ENCODE measurements around the gene LYST.

DNA sequence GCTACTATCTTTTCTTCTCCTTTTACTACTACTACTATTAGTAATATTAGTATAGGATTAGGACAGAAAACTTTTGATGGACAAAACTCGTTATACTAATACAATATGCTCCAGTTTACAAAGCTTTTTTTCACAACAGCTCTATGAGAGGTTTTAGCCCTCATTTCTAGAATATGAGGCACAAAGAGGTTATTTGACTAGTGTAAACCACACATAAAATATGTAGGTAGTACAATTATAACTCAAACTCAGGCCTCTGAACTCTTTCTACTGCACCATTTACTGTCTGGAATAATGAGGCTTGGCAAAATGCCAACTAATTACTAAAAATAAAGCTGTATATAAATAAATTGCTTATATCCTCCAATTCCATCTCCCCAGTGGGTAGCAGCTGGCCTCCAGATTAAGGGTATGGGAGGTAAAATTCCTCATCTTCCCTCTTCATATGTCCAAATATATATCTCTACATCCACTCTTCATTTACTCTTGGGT is 99.9 kb downstream of the LYST start:
- TF ChIP-seq, protein P1, sequence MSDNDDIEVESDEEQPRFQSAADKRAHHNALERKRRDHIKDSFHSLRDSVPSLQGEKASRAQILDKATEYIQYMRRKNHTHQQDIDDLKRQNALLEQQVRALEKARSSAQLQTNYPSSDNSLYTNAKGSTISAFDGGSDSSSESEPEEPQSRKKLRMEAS (IDR thresholded peaks at IDR 0.05; ENCODE audit: low read depth): no peak
- TF ChIP-seq POLR2AphosphoS5 (IDR thresholded peaks at IDR 0.05; ENCODE audit: low read depth, low read length): no peak
- TF ChIP-seq, protein P2, sequence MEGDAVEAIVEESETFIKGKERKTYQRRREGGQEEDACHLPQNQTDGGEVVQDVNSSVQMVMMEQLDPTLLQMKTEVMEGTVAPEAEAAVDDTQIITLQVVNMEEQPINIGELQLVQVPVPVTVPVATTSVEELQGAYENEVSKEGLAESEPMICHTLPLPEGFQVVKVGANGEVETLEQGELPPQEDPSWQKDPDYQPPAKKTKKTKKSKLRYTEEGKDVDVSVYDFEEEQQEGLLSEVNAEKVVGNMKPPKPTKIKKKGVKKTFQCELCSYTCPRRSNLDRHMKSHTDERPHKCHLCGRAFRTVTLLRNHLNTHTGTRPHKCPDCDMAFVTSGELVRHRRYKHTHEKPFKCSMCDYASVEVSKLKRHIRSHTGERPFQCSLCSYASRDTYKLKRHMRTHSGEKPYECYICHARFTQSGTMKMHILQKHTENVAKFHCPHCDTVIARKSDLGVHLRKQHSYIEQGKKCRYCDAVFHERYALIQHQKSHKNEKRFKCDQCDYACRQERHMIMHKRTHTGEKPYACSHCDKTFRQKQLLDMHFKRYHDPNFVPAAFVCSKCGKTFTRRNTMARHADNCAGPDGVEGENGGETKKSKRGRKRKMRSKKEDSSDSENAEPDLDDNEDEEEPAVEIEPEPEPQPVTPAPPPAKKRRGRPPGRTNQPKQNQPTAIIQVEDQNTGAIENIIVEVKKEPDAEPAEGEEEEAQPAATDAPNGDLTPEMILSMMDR (IDR thresholded peaks at IDR 0.05): no peak
